GDM1 (cell line): Measurements from ENCODE around the gene SRP54.
A peak's percentile ranks its signal among the peaks of the same experiment; 100 is the strongest.
"Not testable (repeated sequence)": the region's sequence is repeated elsewhere in the genome, so short reads cannot be mapped to it uniquely, and the experiment has no call there.

Source experiments
- DNase-seq: peaks from one replicate; lab custom pipeline; 2025; lab: John Stamatoyannopoulos, UW

SRP54 gene

DNA sequence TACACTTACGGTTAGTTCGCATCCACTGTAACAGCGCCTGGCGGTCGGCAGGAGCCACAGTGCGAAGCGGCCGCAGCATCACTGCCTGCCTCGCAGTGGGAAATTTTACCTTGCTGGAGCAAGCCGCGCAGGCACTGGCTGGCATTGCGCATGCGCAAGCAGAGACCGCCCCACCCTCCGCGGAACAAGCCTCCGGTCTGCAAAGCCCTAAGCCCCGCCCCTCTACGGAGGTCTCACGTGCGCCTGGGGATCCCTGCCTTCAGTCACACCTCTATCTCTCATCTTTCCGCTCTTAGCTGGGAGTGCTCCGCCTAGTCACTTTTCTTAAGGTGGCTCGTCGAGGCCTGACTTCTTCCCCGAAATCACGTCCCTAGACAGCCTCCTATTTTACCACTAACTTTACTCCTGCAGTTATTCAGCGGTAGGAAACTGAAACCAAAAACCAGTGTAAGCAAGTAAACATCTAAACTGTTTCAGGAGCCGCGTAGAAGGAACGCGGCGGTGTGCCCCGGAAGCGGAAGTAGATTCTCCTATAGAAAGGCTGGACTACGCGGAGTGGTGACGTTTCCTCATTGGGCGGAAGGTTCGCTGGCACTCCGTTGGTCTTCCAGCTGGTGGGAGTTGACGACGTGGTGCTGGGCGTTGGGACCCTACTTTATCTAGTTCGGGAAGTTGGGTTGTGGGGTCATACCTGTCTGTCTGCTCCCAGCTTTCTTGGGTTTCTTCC, at the start of gene SRP54:
Gene SRP54, plus strand, starts transcription at position 572 of the 727 bp plus-strand sequence. CDS start 13,718 bp downstream, outside the sequence.
- peak; percentile 96 for DNase-seq

DNA sequence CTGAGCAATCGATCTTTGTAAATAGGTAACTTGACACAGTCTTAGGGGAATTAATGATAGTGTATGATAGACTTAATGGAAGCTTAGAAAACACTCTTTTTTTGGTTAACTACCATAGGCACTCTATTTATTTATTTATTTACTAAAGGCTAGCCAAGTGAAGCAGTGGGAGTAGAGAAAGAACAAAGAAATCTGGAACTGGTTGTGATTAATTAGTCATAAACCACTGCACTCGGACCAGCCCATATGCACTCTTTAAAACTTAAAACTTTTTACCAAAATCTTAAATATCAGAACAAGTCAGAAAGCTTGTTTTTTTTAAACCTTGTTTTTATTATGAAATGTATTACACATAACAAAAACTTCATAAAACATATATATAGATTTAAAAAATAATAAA, 49.5 kb upstream of the SRP54 start:
- DNase-seq = no peak

DNA sequence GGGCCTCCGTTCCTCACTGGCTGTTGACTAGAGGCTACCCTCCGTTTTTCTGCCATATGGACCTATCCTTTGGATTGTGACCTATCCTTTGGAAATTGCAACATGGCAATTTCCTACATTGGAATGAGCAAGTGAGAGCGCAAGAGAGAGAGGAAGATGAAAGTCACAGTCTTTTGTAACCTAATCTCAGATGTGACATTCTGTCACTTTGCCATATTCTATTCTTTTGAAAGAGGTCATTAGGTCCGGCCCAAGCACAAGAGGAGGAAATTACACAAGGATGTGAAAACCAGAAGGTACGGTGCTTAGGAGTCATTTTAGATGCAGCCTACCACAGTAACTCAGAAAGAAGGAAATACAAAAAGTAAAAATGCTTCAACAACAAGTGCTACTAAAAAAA, 47.3 kb upstream of the SRP54 start:
- DNase-seq = no peak

- no peak for DNase-seq
Observed at GRCh38 chr14:34937442-34937841, 45.4 kb upstream of the SRP54 start.

DNA sequence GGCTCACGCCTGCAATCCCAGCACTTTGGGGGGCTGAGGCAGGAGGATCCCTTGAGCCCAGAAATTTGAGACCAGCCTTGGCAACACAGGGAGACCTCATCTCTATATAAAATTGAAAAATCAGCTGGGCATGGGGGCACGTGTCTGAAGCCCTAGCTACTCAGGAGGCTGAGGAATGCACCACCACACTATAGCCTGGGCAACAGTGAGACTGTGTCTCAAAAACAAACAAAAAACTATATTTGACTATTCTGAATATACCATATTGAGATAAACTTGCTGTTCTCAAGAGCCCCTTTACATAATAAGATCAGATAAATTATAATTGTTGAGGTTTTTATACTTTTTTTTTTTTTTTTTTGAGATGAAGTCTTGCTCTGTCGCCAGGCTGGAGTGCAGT, 44.9 kb upstream of the SRP54 start:
- DNase-seq = no peak

GRCh38 chr14:34943506-34943905, 39.3 kb upstream of the SRP54 start:
- no peak for DNase-seq

GRCh38 chr14:34944744-34945143, 38.0 kb upstream of the SRP54 start:
- DNase-seq = no peak

DNA sequence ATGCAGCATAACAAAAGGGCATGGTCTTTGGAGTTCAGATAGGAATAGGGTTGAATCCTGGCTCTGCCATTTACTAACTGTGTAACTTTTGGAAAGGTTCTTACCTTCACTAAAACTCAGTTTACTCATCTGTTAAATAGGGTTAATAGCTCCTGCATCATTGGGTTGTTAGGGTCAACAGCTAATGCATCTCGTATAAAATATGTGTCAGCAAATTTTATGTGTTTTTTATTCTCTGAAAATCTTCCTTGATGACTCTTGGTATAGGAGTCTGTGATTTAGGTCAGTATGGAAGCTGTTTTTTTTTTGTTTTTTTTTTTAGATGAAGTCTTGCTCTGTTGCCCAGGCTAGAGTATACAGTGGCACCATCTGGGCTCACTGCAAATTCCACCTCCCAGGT, 36.1 kb upstream of the SRP54 start:
- no peak for DNase-seq

DNA sequence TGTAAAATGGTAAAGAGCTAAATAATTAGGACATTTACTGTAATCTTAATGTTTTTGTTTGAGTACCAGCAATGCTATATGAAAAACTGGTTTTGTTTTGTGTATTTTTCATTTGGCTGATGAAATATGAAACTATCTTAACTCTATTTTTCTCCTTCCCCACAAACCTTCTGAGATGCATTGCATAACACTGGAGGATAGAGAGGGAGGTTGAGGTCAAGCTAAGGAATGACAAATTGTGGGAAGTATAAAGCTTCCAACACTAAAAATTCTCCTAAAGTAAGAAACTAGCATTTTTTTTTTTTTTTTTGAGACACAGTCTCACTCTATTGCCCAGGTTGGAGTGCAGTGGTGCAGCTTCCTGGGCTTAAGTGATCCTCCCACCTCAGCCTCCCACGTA, 31.5 kb upstream of the SRP54 start:
- no peak for DNase-seq

DNA sequence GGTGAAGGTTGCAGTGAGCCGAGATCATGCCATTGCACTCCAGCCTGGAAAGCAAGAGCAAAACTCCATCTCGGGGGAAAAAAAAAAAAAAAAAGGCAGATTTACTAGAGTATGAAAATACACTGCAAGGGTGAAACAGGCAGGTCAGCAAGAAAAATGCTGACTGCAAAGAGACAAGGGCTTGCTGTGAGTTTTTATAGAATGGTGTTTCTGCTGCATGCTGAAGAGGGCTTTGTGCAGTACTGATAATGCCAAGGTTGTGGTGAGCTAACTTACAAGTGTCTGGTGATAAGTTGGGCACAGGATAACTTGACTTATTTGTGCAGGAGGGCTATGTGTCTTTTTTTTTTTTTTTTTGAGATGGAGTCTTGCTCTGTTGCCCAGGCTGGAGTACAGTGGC, 25.9 kb upstream of the SRP54 start:
- DNase-seq = no peak

GRCh38 chr14:34957771-34958286, 25.0 kb upstream of the SRP54 start:
- no peak for DNase-seq

DNA sequence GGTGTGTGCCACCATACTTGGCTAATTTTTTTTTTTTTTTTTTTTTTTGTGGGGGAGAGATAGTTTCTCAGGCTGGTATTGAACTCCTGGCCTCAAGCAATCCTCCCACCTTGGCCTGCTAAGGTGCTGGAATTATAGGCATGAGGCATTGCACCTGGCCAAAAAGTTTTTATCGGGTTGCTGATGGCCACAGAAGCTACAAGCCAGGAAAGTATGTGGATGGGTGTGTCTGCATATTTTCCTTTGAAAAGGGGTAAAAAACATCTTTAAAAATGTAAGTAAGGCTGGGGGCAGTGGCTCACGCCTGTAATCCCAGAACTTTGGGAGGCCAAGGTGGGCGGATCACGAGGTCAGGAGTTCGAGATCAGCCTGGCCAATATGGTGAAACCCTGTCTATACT, 20.7 kb upstream of the SRP54 start:
- not testable (repeated sequence) for DNase-seq

DNA sequence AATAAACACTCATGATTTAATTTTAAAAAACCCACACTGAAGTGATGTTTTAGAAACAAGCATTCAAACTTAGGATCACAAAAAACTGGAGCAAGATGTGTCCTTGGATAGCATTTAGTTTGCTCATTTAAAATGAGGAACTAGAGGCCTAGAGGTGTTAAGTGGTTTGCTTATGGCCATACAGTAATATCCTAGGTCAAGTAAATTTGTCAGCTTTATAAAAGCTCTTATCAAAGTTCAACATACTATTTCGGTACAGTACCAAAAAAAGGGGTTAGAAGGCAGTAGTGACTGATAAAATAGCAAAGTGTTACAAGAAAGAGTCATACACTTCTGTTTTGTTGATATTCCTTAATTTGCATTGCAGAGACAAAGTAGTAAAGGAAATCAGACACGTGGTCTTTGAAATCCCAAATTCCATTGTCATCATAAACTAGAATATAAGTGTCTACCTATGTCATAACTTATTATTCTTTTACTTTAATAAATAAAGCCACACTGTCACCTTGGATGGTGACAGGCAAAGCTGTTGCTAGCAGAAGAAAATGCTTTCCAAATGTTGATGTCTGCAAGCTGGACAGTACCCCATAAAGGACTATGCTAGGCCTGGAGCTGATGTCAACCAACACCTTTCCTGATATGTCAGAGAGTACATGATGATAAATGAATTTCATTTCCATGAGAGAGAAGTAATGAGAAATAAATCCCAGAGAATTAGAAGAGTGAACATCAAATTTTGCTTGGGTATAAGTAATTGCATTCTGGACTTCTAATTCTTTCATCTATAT, 17.6 kb upstream of the SRP54 start:
- DNase-seq = no peak

- no peak for DNase-seq
Observed at GRCh38 chr14:34965912-34966311, 16.9 kb upstream of the SRP54 start.

- no peak for DNase-seq
Observed at GRCh38 chr14:34966413-34966812, 16.4 kb upstream of the SRP54 start.

GRCh38 chr14:34970665-34971064, 12.1 kb upstream of the SRP54 start:
- no peak for DNase-seq

GRCh38 chr14:34971381-34971780, 11.4 kb upstream of the SRP54 start:
- no peak for DNase-seq

- DNase-seq = no peak
Observed at GRCh38 chr14:34971801-34972200, 11.0 kb upstream of the SRP54 start.

- DNase-seq = no peak
Observed at GRCh38 chr14:34978444-34978843, 4.3 kb upstream of the SRP54 start.

- DNase-seq = no peak
Observed at GRCh38 chr14:34980337-34980900, 2.4 kb upstream of the SRP54 start.

DNA sequence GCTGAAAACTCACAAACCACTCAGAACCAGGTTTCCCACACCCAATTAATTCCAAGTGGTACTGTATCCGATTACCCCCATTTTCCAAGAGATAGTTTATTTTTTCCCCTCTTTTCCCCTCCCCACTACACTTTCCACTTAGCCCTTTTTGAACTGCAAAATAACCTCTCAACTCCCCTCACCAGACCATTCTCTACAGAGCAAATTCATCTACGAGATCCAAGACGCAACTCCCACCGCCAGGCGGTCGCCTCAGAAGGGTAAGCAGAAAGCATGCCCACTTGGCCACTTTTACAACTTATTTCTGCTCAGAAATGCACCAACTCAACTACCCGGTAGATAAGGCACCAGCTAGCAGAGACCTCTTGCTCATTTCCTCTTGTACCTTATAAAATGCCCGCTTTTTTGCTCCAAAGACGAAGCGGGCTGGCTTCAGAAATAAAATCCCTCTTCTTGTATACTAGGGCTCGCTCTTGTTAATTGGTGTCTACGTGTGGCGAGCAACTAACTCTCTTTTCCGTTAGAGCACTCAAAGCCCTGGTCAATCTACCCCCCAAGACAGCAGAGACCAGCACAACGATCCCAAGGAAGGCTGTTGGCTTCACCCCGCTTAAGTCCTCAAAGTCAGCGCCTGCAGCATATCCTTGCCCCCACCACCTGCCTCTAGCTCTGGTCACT, 910 bp upstream of the SRP54 start:
- no peak for DNase-seq

GRCh38 chr14:34983148-34983760, 462 bp downstream of the SRP54 start:
- no peak for DNase-seq
